SIG-M5 treated with dmso at 0.1 percent for 504 hours (cell line): ENCODE data around the gene SEC24B.
"Not testable (repeated sequence)": the region's sequence is repeated elsewhere in the genome, so short reads cannot be mapped to it uniquely, and the experiment has no call there.

Experiments used
- DNase-seq: peaks from one replicate; lab custom pipeline; 2025; ENCODE audit not compliant: unreplicated experiment; lab: John Stamatoyannopoulos, UW

SEC24B gene

DNA sequence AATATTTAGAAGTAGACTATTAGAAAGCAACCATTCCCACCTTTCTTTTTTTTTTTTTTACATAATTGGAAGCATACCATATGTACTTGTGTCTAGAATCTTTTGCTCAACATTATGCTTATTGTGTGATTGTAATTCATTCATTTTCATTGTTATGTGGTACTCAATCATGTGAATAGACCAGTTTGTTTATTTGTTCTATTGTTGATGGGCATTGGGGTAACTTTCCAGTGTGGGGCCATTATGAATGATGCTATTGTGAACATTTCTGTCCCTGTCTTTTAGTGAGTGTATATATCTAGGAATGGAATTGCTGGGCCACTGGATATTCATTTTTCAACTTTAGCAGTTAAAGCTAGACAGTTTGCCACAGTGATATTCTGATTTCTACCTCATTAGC is 63.9 kb downstream of the SEC24B start:
- DNase-seq, result no peak

- DNase-seq, result no peak
Measured at GRCh38 chr4:109499513-109499912, 65.9 kb downstream of the SEC24B start.

DNA sequence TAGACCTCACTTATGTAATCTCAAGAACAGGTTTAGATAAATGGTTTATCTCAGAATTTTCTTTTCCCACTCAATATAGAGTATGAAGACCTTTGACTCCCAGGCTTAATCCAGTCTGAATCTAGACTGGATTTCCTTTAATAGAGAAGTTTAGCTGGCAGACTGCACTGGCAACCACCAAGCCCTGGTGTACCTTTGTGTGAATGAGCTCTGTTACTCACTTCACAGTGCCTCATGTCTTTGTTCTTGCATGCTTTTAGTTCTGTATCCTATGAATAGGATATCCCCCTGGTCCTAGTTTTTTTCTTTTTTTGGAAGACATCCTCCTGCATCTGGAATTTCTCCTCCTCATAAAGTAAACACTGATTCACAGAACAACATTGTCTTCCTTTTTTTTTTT is 73.3 kb downstream of the SEC24B start:
- DNase-seq, result no peak

DNA sequence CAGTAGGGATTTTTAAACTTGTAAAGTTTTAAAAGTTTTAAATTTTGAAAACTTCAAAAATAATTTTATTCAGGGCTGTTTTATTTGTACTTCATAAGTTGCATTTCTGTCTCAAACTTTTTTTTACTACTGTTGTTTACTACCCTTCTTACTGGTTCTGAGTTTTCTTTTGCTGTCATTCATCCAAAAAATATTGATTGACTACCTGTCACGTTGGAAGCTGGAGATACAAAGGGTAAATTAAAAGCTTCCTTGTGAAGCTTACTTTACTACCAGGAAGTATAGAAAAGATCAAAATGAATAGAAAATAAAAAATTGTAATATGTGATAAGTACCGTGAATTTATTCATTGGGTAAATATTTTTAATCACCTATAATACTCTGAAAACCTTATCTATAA is 77.1 kb downstream of the SEC24B start:
- no peak for DNase-seq

GRCh38 chr4:109511414-109511813 is 77.8 kb downstream of the SEC24B start:
- DNase-seq, result no peak

- DNase-seq, result not testable (repeated sequence)
Measured at GRCh38 chr4:109513368-109513767, 79.8 kb downstream of the SEC24B start.

DNA sequence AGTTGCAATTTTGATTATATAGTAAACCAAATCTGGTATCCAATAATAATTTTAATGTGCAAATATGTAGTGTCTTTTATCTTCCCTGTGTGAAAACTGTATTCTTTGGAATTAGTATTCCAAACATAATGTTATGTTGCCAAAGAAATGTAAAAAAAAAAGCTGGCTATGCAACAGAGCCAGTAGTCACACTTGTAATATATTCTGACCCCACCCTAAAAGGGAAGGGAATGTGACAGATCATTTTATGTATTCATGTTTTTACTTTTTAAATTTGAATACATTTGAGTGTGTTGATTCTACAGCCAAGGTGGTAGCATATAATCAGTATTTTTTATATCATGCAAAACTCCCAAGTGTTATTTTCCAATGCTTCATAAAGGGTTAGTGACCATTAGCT is 98.6 kb downstream of the SEC24B start:
- no peak for DNase-seq

GRCh38 chr4:109545401-109545800 is 111.8 kb downstream of the SEC24B start:
- DNase-seq, result no peak

DNA sequence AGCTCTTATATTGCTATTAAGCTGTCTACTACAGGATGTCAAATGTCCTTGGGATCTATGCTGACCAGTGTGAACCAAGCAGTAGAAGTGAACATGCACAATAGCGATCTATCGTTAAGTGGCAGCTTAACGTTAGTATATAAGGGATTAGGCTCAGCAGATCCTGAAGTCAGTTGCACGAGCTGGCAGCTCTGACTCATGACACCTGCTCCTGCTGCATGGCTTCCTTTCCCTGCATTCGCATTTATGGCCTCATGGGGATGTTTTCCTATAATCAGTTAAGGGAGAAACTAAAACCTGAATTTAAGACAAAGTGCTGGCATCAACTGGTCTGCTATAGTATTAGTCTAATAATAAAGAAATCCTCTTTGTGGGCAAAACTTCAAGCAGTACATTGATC is 113.8 kb downstream of the SEC24B start:
- DNase-seq, result no peak

DNA sequence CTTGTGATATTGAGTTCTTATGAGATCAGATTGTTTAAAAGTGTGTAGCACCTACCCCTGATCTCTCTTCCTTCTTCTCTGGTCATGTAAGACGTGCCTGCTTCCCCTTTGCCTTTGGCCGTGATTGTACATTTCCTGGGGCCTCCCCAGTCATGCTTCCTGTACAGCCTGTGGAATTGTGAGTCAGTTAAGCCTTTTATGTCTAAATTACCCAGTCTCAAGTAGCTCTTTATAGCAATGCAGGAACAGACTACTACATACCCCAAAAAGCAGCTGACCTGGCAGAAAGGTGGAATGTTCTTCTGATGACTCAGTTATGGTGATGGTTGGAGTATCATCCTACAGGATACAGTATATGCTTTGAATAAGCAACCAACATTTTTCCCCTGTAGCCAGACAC is 115.0 kb downstream of the SEC24B start:
- DNase-seq, result no peak

GRCh38 chr4:109552237-109552636 is 118.6 kb downstream of the SEC24B start:
- no peak for DNase-seq

- no peak for DNase-seq
Measured at GRCh38 chr4:109553130-109553529, 119.5 kb downstream of the SEC24B start.

DNA sequence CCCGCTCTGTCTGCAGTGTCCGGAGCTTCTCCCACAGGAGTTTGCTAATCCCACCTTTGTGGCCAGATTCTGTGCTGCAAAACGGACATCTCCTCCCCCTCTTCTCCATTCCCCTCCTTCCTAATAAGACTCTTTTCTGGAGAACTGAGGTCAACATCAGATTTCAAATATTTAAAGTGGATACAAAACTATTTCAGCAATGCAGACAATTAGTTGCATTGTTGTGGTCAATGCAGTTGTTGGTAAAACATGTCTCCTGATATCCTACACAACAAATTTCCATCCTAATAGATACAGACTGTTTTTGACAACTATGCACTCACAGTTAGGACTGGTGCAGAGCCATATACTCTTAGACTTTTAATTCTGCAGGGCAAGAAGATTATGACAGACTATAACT is 121.4 kb downstream of the SEC24B start:
- DNase-seq, result no peak

GRCh38 chr4:109557433-109557832 is 123.8 kb downstream of the SEC24B start:
- no peak for DNase-seq

DNA sequence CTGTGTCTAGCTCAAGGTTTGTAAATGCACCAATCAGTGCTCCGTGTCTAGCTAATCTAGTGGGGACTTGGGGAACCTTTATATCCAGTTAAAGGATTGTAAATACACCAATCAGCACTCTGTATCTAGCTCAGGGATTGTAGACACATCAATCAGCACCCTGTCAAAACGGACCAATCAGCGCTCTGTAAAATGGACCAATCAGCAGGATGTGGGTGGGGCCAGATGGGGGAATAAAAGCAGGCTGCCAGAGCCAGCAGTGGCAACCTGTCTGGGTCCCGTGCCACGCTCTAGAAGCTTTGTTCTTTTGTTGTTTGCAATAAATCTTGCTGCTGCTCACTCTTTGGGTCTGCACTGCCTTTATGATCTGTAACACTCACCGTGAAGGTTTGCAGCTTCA is 124.5 kb downstream of the SEC24B start:
- DNase-seq, result not testable (repeated sequence)

GRCh38 chr4:109559625-109559982 is 126.0 kb downstream of the SEC24B start:
- DNase-seq, result no peak

DNA sequence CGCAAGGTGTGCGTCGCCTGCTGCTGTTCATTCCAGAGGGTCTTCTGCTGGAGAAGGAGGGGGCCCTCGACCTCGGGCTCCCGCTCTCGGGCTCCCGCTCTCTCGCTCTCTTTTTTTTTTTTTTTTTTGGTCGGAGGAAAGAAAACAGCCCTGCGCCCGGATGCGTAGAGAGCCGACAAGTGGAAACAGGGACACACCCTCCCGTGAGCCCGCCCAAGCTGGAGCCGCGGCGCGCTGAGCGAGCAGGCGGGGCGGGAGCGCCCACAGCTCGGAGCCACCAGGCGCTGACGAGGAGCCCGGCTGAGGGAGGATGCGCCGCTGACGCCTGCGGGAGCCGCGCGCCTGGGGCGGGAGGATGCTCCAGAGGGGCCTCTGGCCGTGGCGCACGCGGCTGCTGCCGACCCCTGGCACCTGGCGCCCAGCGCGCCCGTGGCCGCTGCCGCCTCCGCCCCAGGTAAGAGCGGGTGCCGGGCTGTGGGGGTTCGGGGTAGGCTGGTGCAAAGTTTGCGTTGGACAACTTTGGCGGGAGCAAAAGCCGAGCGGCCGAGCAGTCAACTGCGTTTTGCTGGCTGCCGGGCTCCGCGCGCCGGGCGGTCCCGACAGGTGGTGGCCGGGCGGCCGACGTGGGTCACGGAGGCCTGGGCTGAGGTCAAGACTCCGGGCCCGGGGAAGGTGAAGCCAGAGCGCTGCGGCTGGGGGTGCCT is 126.5 kb downstream of the SEC24B start, which contains the start of gene MCUB:
TSS of gene MCUB (plus strand) at position 264 of the 704 bp plus-strand sequence. CDS start at position 356, 92 bp downstream.
- peak; percentile 76 for DNase-seq

- DNase-seq, result peak; percentile 87
Measured at GRCh38 chr4:109560687-109561461, 127.3 kb downstream of the SEC24B start.

DNA sequence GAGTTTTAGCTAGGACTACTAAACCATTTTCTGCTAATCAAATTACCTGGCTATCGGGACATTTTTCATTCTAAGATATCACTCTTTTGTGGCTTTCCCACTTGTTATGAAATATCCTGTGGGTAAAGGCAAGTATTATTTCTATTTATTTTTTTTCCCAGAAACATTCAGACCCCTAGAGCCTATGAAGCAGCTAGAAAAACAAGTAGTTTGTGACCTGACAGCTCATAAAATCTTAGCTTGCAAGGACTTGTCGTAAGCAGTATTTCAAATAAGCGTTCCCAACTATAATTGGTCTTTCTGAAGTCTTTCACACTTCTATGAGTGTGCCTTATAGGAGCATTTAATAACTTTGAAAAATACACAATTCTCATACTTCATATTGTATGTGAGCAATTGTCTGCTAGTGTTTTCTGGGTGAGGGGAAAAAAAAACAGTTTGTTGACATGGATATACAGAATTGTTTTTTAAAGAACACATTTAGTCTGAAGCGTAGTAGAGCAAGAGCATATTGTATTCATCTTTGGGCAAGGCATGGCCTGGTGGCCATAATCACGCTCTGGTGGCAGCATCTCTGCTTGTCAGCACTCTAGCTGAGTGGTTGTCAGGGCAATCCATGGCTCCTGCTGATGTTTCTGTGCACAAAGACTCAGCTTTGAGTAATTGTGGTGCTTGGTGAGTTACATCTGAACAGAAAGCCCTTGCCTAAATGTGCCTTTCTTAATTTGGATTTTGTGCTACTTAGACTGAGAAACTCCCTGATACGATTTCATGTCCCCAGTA is 129.0 kb downstream of the SEC24B start:
- no peak for DNase-seq

DNA sequence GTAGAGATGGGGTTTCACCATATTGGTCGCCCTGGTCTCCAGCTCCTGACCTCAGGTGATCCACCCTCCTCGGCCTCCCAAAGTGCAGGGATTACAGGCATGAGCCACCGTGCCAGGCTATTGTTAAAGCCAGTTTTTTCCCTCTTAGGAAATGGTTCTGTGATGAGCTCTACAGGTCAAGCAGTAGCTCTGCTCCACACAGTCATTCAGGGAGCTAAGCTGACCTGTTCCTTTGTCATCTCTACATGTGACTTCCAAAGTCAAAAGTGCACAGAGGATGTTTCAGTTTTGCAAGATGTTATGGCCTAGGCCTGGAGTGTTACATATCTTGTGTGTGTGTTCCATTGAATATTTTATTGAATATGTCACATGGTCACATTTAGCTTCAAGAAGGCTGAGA is 137.9 kb downstream of the SEC24B start:
- no peak for DNase-seq

GRCh38 chr4:109572154-109572553 is 138.5 kb downstream of the SEC24B start:
- no peak for DNase-seq

GRCh38 chr4:109574443-109574850 is 140.8 kb downstream of the SEC24B start:
- peak; percentile 21 for DNase-seq
